ENCODE measurements around the gene SERHL2.
"Not testable (repeated sequence)": the region's sequence is repeated elsewhere in the genome, so short reads cannot be mapped to it uniquely, and the experiment has no call there.

DNA sequence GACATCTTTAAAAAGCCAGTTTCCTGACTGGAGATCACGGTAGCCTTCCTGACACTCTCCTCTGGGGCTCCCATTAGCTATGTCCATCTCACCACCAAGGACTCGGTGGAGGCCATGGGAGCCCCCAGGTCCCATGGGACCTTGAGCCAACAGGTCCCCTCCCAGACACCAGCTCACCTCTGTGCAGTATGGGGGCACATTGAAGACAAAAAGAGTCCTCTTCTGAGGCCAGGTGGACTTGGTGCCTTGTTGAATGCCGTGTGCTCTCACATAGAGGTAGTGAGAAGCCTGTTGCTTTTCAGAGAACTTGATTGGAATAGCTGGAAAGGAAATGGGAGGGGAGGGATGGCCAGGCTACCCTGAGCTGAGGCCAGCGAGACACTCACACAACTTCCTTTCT lies 26.3 kb downstream of the SERHL2 start:
- not testable (repeated sequence) for TF ChIP-seq EP300, POLR2A (IDR thresholded peaks at IDR 0.05)
- TF ChIP-seq, protein P1, sequence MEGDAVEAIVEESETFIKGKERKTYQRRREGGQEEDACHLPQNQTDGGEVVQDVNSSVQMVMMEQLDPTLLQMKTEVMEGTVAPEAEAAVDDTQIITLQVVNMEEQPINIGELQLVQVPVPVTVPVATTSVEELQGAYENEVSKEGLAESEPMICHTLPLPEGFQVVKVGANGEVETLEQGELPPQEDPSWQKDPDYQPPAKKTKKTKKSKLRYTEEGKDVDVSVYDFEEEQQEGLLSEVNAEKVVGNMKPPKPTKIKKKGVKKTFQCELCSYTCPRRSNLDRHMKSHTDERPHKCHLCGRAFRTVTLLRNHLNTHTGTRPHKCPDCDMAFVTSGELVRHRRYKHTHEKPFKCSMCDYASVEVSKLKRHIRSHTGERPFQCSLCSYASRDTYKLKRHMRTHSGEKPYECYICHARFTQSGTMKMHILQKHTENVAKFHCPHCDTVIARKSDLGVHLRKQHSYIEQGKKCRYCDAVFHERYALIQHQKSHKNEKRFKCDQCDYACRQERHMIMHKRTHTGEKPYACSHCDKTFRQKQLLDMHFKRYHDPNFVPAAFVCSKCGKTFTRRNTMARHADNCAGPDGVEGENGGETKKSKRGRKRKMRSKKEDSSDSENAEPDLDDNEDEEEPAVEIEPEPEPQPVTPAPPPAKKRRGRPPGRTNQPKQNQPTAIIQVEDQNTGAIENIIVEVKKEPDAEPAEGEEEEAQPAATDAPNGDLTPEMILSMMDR (IDR thresholded peaks at IDR 0.05) = not testable (repeated sequence)
